ENCODE results near the gene KLHL24. TPM values are rescaled to one million over a fixed set of nuclear protein-coding genes. Genes with fewer than 3 reads are reported as not detected.

The KLHL24 gene
- total and polyA plus RNA-seq, 2 of the 13 experiments (the other 11 are each of a cell fraction or from before 2014, with no cell fraction given), result 6.9 to 15.7 TPM

DNA sequence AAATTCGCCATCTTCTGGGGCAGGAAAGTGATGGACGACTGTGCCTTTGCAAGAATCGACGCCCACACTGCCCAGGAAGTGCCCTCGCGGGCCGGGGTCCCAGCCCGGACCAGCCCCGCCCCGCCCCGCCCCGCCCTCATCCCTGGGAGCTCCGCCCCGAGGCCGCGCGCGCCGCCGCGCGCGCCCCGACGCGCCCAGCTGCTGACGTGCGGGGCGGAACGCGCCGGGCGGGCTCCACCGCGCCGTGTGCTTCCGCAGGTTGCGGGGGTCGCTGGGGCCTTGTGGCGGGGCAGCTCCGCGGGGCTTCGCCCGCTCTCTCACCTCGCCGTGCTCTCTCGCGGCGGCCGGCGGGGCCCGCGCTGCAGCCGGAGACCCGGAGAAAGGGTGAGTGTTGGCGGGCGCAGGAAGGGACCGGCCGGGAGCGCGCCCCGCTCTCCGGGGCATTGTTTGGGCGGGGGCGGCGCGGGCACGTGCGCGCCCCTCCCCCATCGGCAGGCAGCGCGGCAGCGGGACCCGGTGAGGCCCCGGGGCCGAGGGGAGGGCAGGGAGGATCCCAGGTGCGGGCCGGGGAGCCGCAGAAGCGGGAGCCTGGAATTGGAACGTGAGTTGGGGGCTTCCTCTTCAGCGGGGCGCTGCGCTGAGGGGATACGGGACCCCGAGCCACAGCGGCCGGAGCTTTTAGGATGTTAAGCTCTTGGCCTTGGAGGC lies 62.3 kb downstream of the KLHL24 start, which contains the start of gene YEATS2 (continued):
- TF ChIP-seq GRHL1 (CRISPR knock-in tag; conservative IDR thresholded peaks at IDR 0.05) (no peak), GTF3A (CRISPR knock-in tag; conservative IDR thresholded peaks at IDR 0.05) (no peak), ZNF234 (CRISPR knock-in tag; conservative IDR thresholded peaks at IDR 0.05) (no peak), ZSCAN25 (CRISPR knock-in tag; IDR thresholded peaks at IDR 0.05) (no peak), ARNTL (CRISPR knock-in tag; IDR thresholded peaks at IDR 0.05) (peak; percentile 72; the same call in 1 of the 2 replicates), ZNF501 (CRISPR knock-in tag; IDR thresholded peaks at IDR 0.05) (peak; percentile 55; the same call in 1 of the 2 replicates), JUND (CRISPR knock-in tag; IDR thresholded peaks at IDR 0.05) (no peak), ZNF816 (CRISPR knock-in tag; IDR thresholded peaks at IDR 0.05; ENCODE audit: borderline replicate concordance) (no peak; the same call in 1 of the 2 replicates), IRF1 (CRISPR knock-in tag; IDR thresholded peaks at IDR 0.05; ENCODE audit: low read depth) (no peak), ZFP62 (CRISPR knock-in tag; IDR thresholded peaks at IDR 0.05) (no peak), ZNF619 (CRISPR knock-in tag; IDR thresholded peaks at IDR 0.05) (no peak), RELA (CRISPR knock-in tag; IDR thresholded peaks at IDR 0.05) (no peak), DBP (CRISPR knock-in tag; IDR thresholded peaks at IDR 0.05; ENCODE audit: not compliant biosample characterization) (no peak), ZNF552 (CRISPR knock-in tag; IDR thresholded peaks at IDR 0.05; ENCODE audit: borderline replicate concordance) (no peak)
- TF ChIP-seq, protein P1, sequence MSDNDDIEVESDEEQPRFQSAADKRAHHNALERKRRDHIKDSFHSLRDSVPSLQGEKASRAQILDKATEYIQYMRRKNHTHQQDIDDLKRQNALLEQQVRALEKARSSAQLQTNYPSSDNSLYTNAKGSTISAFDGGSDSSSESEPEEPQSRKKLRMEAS (IDR thresholded peaks at IDR 0.05), result peak; percentile 89
- TF ChIP-seq, protein P2, sequence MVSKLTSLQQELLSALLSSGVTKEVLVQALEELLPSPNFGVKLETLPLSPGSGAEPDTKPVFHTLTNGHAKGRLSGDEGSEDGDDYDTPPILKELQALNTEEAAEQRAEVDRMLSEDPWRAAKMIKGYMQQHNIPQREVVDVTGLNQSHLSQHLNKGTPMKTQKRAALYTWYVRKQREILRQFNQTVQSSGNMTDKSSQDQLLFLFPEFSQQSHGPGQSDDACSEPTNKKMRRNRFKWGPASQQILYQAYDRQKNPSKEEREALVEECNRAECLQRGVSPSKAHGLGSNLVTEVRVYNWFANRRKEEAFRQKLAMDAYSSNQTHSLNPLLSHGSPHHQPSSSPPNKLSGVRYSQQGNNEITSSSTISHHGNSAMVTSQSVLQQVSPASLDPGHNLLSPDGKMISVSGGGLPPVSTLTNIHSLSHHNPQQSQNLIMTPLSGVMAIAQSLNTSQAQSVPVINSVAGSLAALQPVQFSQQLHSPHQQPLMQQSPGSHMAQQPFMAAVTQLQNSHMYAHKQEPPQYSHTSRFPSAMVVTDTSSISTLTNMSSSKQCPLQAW (CRISPR knock-in tag; IDR thresholded peaks at IDR 0.05), result no peak

Measured in HepG2 (cell line).